ENCODE results near the gene FOXRED2. TPM values are rescaled to one million over a fixed set of nuclear protein-coding genes. Genes with fewer than 3 reads are reported as not detected.

FOXRED2 gene
- total RNA-seq, 2 donors from 2014 or later = 3.7 to 5.7 TPM

- H3K36me3 ChIP-seq = peaks cover 7% of the 10 kb centered on the region
- TF ChIP-seq, protein P1, sequence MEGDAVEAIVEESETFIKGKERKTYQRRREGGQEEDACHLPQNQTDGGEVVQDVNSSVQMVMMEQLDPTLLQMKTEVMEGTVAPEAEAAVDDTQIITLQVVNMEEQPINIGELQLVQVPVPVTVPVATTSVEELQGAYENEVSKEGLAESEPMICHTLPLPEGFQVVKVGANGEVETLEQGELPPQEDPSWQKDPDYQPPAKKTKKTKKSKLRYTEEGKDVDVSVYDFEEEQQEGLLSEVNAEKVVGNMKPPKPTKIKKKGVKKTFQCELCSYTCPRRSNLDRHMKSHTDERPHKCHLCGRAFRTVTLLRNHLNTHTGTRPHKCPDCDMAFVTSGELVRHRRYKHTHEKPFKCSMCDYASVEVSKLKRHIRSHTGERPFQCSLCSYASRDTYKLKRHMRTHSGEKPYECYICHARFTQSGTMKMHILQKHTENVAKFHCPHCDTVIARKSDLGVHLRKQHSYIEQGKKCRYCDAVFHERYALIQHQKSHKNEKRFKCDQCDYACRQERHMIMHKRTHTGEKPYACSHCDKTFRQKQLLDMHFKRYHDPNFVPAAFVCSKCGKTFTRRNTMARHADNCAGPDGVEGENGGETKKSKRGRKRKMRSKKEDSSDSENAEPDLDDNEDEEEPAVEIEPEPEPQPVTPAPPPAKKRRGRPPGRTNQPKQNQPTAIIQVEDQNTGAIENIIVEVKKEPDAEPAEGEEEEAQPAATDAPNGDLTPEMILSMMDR (IDR thresholded peaks at IDR 0.05) = no peak
- H3K4me1 ChIP-seq = no peaks in the 10 kb centered on the region
- H3K27ac ChIP-seq = no peak overlapping the region
- no peaks in the 10 kb centered on the region for H3K27me3 ChIP-seq
- H3K4me3 ChIP-seq = no peak overlapping the region
- no peaks in the 10 kb centered on the region for H3K9me3 ChIP-seq
- no peak for DNase-seq (ENCODE audit: low spot score)
Measured at GRCh38 chr22:36497910-36498665, 8.8 kb downstream of the FOXRED2 start.

GRCh38 chr22:36493690-36494110, 13.1 kb downstream of the FOXRED2 start:
- Histone ChIP-seq H3K4me1 (peaks cover 0 to 11% of the 10 kb centered on the region in 2 donors), H3K9me3 (no peaks in the 10 kb centered on the region), H3K27me3 (no peaks in the 10 kb centered on the region), H3K27ac (no peak overlapping the region), H3K36me3 (peaks cover 21% of the 10 kb centered on the region), H3K4me3 (no peak overlapping the region)
- no peak for DNase-seq (ENCODE audit: low spot score)
- TF ChIP-seq, protein P1 (IDR thresholded peaks at IDR 0.05) = no peak

GRCh38 chr22:36492109-36492508, 14.7 kb downstream of the FOXRED2 start:
- H3K27ac ChIP-seq = no peak overlapping the region
- TF ChIP-seq, protein P1 (IDR thresholded peaks at IDR 0.05) = no peak
- H3K27me3 ChIP-seq = no peaks in the 10 kb centered on the region
- H3K9me3 ChIP-seq = no peaks in the 10 kb centered on the region
- H3K4me1 ChIP-seq = peaks cover 0 to 11% of the 10 kb centered on the region in 2 donors
- no peak overlapping the region for H3K4me3 ChIP-seq
- H3K36me3 ChIP-seq = peaks cover 21% of the 10 kb centered on the region
- DNase-seq (ENCODE audit: low spot score) = no peak

DNA sequence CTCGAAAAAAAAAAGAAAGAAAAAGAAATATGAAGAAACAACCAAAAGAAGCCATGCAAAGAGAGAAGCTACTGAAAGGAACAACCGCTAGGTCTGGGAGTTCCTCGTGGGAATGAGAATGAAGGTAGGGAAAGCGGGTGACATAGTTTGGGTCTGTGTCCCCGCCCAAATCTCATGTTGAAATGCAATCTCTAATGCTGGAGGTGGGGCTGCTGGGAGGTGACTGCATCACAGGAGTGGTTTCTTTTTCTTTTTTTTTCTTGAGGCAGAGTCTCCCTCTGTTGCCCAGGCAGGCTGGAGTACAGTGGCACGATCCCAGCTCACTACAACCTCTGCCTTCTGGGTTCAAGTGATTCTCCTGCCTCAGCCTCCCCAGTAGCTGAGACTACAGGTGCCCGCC, 15.7 kb downstream of the FOXRED2 start:
- H3K4me1 ChIP-seq = peaks cover 0 to 11% of the 10 kb centered on the region in 2 donors
- H3K4me3 ChIP-seq = no peak overlapping the region
- H3K27me3 ChIP-seq = no peaks in the 10 kb centered on the region
- H3K27ac ChIP-seq = no peak overlapping the region
- DNase-seq (ENCODE audit: low spot score) = no peak
- peaks cover 21% of the 10 kb centered on the region for H3K36me3 ChIP-seq
- no peaks in the 10 kb centered on the region for H3K9me3 ChIP-seq
- TF ChIP-seq, protein P1 (IDR thresholded peaks at IDR 0.05) = no peak

DNA sequence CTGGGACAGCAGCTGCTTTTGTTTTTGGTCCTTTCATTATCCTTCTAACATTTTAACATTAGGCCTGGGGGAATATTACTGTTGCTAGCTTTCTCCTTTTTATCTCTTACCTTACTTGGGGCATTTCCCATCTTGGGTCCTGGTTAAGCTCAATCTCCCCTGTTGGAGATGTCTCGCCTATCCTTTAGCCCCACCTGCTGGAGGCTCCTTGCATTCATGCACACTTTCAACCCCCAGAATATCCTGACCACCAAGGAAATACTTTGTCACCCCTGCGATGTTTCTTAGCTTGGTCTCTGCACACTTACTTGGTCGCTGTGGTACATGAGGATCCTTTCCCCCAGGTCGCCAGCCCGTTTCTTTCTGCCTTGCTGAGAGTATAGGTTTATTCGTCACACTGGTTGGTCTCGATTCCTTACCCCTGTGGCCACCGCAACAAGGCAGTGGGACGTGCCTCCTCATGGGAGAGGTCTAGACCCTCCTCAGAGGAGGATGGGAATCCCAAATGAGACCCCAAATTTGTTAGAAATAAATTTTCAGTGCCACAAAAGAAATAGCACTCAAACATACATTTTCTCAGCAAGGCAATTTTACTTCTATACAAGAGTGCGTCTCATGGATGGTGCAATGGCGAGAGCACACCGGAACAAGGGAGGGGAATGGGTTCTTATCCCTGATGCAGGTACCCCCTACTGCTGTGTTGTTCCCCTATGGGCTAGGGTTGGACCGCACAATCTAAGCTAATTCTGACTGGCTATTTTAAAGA, 20.0 kb downstream of the FOXRED2 start:
- no peak overlapping the region for H3K4me3 ChIP-seq
- peaks cover 10% of the 10 kb centered on the region for H3K36me3 ChIP-seq
- no peaks in the 10 kb centered on the region for H3K9me3 ChIP-seq
- peaks cover 0 to 11% of the 10 kb centered on the region in 2 donors for H3K4me1 ChIP-seq
- no peak for DNase-seq (ENCODE audit: low spot score)
- no peaks in the 10 kb centered on the region for H3K27me3 ChIP-seq
- TF ChIP-seq, protein P1 (IDR thresholded peaks at IDR 0.05) = peak; percentile 42 to 76
- H3K27ac ChIP-seq = no peak overlapping the region
